ENCODE measurements around the gene PKNOX2. TPM values are rescaled to one million over a fixed set of nuclear protein-coding genes. Genes with fewer than 3 reads are reported as not detected.

PKNOX2 gene
- total RNA-seq, 2 experiments from 2014 or later, result not detected

DNA sequence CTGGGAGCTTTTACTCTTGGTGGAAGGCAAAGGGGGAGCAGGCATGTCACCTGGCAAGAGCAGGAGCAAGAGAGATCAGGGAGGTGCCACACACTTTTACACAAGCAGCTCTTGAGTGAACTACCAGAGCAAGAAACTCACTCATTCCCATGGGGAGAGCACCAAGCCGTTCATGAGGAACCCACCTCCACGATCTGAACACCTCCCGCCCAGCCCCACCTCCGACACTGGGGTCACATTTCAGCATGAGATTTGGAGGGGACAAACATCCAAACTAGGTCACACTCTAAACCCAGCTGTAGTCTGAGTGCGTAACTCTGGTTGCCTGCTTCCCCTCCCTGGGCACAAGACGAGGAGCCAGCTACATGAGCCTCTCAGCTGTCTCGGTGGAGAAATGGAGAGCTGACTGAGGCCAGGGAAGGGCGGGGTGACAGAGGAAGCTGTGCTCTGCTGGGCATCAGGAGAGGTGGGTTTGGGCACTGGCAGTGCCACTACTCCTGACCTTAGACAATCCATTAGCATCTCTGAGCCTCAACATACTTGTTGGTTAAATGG is 134.6 kb downstream of the PKNOX2 start:
- Histone ChIP-seq H2AFZ (ENCODE audit: low read length) (no peak overlapping the region), H3K27ac (ENCODE audit: low read depth, low read length, poor library complexity, severe bottlenecking) (no peak overlapping the region), H3K4me2 (ENCODE audit: low read length) (no peak overlapping the region), H3K36me3 (ENCODE audit: insufficient read depth, low read length) (no peaks in the 10 kb centered on the region), H3K4me3 (ENCODE audit: low read depth, low read length, poor library complexity, severe bottlenecking) (no peak overlapping the region), H3K79me2 (ENCODE audit: insufficient read depth, low read depth, low read length) (no peaks in the 10 kb centered on the region), H3K9me2 (ENCODE audit: insufficient read depth, low read length) (no peaks in the 10 kb centered on the region), H3K4me1 (ENCODE audit: insufficient read depth, low read length, poor library complexity, severe bottlenecking) (no peaks in the 10 kb centered on the region), H3K9me3 (ENCODE audit: low read length) (no peaks in the 10 kb centered on the region), H4K20me1 (ENCODE audit: insufficient read depth, low read length) (no peaks in the 10 kb centered on the region)
- intact Hi-C loops (cut with micrococcal nuclease; ENCODE audit: unreplicated experiment), result no loop called here
- DNase-seq (ENCODE audit: low spot score), result no peak
- no TSS peak for BruUV-seq (replicated peaks)
- POLR2A ChIA-PET, result no interaction called here
- TF ChIP-seq CTCF (conservative IDR thresholded peaks at IDR 0.05; ENCODE audit: low read length), result no peak
- no peak for TF ChIP-seq EZH2phosphoT487 (IDR thresholded peaks at IDR 0.05; ENCODE audit: borderline replicate concordance, low read depth, low read length)
- CTCF ChIA-PET (ENCODE audit: unreplicated experiment), result no interaction called here

GRCh38 chr11:125299821-125300220 is 135.3 kb downstream of the PKNOX2 start:
- Histone ChIP-seq H3K36me3 (ENCODE audit: insufficient read depth, low read length) (no peaks in the 10 kb centered on the region), H2AFZ (ENCODE audit: low read length) (no peak overlapping the region), H3K4me1 (ENCODE audit: insufficient read depth, low read length, poor library complexity, severe bottlenecking) (no peaks in the 10 kb centered on the region), H3K27ac (ENCODE audit: low read depth, low read length, poor library complexity, severe bottlenecking) (no peak overlapping the region), H3K79me2 (ENCODE audit: insufficient read depth, low read depth, low read length) (no peaks in the 10 kb centered on the region), H3K9me3 (ENCODE audit: low read length) (no peaks in the 10 kb centered on the region), H3K4me3 (ENCODE audit: low read depth, low read length, poor library complexity, severe bottlenecking) (no peak overlapping the region), H3K4me2 (ENCODE audit: low read length) (no peak overlapping the region), H3K9me2 (ENCODE audit: insufficient read depth, low read length) (no peaks in the 10 kb centered on the region), H4K20me1 (ENCODE audit: insufficient read depth, low read length) (no peaks in the 10 kb centered on the region)
- intact Hi-C loops (cut with micrococcal nuclease; ENCODE audit: unreplicated experiment), result no loop called here
- DNase-seq (ENCODE audit: low spot score), result no peak
- CTCF ChIA-PET (ENCODE audit: unreplicated experiment), result no interaction called here
- POLR2A ChIA-PET, result interaction anchor here (0.6 kb wide), 1 partner anchor 307 kb away, joined by 3 read pairs; no protein-coding TSS in a partner anchor
- TF ChIP-seq EZH2phosphoT487 (IDR thresholded peaks at IDR 0.05; ENCODE audit: borderline replicate concordance, low read depth, low read length) (no peak), CTCF (conservative IDR thresholded peaks at IDR 0.05; ENCODE audit: low read length) (no peak)
- BruUV-seq (replicated peaks), result no TSS peak

DNA sequence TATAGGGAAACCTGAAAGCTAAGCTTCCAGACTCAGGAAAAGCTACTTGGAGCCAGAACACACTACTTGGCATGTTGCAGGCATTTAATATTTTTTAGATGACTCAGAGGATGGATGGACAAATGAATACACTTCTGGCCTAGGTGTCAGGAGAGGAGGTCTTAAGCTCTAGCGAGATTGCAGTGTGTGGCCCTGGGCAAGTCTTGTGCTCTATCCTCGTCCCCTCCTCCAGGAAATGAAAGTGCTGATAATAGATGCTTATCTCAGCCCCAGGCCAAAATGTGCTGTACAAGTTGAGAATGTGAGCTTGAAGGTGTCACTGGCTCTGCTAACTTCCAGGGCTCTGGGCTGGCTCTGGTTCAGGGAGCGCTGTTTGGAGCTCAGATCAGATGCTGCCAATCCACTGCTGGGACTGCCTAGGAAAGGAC is 136.3 kb downstream of the PKNOX2 start:
- intact Hi-C loops (cut with micrococcal nuclease; ENCODE audit: unreplicated experiment), result no loop called here
- no peaks in the 10 kb centered on the region for H3K79me2 ChIP-seq (ENCODE audit: insufficient read depth, low read depth, low read length)
- TF ChIP-seq EZH2phosphoT487 (IDR thresholded peaks at IDR 0.05; ENCODE audit: borderline replicate concordance, low read depth, low read length), result no peak
- no peak for TF ChIP-seq CTCF (conservative IDR thresholded peaks at IDR 0.05; ENCODE audit: low read length)
- H3K27ac ChIP-seq (ENCODE audit: low read depth, low read length, poor library complexity, severe bottlenecking), result no peak overlapping the region
- BruUV-seq (replicated peaks), result no TSS peak
- H3K9me2 ChIP-seq (ENCODE audit: insufficient read depth, low read length), result no peaks in the 10 kb centered on the region
- CTCF ChIA-PET (ENCODE audit: unreplicated experiment), result no interaction called here
- H2AFZ ChIP-seq (ENCODE audit: low read length), result no peak overlapping the region
- H3K4me3 ChIP-seq (ENCODE audit: low read depth, low read length, poor library complexity, severe bottlenecking), result no peak overlapping the region
- H3K4me2 ChIP-seq (ENCODE audit: low read length), result no peak overlapping the region
- no peaks in the 10 kb centered on the region for H3K9me3 ChIP-seq (ENCODE audit: low read length)
- POLR2A ChIA-PET, result interaction anchor here (1.5 kb wide), 1 partner anchor 20 kb away, joined by 4 read pairs; no protein-coding TSS in a partner anchor
- DNase-seq (ENCODE audit: low spot score), result no peak
- H4K20me1 ChIP-seq (ENCODE audit: insufficient read depth, low read length), result no peaks in the 10 kb centered on the region
- no peaks in the 10 kb centered on the region for H3K36me3 ChIP-seq (ENCODE audit: insufficient read depth, low read length)
- H3K4me1 ChIP-seq (ENCODE audit: insufficient read depth, low read length, poor library complexity, severe bottlenecking), result no peaks in the 10 kb centered on the region

Data from OCI-LY7 (cell line).